Type B pancreatic cell (in vitro differentiated cells): Measurements from ENCODE around the gene GRK5. TPM values are rescaled to one million over a fixed set of nuclear protein-coding genes. Genes with fewer than 3 reads are reported as not detected.
A peak's percentile ranks its signal among the peaks of the same experiment; 100 is the strongest.

Experiments used
- DNase-seq: peaks from one replicate; pipeline ENCODE4 v3.0.0; 2021; ENCODE audit warnings: mixed read lengths; ENCODE audit not compliant: unreplicated experiment; ENCODE audit errors: extremely low spot score
- H3K27ac Mint-ChIP-seq: 2 replicates; pipeline ENCODE4 v1.8.0; 2021; ENCODE audit warnings: mild to moderate bottlenecking, mixed read lengths
- H3K27me3 Mint-ChIP-seq: 2 replicates; pipeline ENCODE4 v1.8.0; 2021; ENCODE audit warnings: mixed read lengths
- H3K36me3 Mint-ChIP-seq: 2 replicates; pipeline ENCODE4 v1.8.0; 2021; ENCODE audit warnings: mixed read lengths
- H3K4me1 Mint-ChIP-seq: one replicate; pipeline ENCODE4 v1.8.0; 2021; ENCODE audit warnings: mixed read lengths; ENCODE audit not compliant: unreplicated experiment
- H3K4me3 Mint-ChIP-seq: 2 replicates; pipeline ENCODE4 v1.8.0; 2021; ENCODE audit warnings: mild to moderate bottlenecking, mixed read lengths
- H3K9me3 Mint-ChIP-seq: 2 replicates; pipeline ENCODE4 v1.8.0; 2021; ENCODE audit warnings: mixed read lengths
- total RNA-seq: library from RNA; stranded (reverse); gene quantifications from 2 replicates; pipeline ENCODE4 v1.2.1, GENCODE V29; 2021; ENCODE audit warnings: low replicate concordance
- TF ChIP-seq, protein P1 (sequence below): fragments of 200-600 bp; sonication (generic); conservative IDR thresholded peaks from 2 replicates; pipeline ENCODE4 v1.5.0; 2021; ENCODE audit warnings: antibody characterized with exemption, mild to moderate bottlenecking

GRK5 gene
- total RNA-seq, 1 donor from 2014 or later, result 24.8 TPM

DNA sequence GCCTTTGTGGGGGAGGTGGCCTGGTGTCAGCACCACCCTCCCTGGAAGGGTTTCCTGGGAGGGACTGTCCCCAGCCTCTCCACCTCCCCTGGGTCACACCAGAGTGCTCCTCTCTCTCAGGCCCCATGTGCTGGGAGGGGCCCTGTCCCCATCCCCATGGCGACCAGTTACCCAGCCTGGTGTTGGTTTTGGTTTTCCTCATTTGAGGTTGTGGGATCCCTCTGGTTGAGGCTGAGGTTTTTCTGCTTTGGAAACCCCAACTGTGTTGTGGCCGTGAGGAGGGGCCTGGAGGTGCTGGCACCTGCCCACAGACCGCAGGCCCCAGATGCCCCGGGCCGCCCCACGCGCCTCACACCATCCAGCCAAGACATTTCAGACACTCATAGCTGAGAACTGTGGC is 106.3 kb downstream of the GRK5 start:
- Mint-ChIP-seq H3K27ac (no peak overlapping the region), H3K27me3 (no peaks in the 10 kb centered on the region), H3K36me3 (no peaks in the 10 kb centered on the region), H3K4me1 (peaks cover 47% of the 10 kb centered on the region), H3K9me3 (peaks cover 11% of the 10 kb centered on the region), H3K4me3 (no peak overlapping the region)
- TF ChIP-seq, protein P1, sequence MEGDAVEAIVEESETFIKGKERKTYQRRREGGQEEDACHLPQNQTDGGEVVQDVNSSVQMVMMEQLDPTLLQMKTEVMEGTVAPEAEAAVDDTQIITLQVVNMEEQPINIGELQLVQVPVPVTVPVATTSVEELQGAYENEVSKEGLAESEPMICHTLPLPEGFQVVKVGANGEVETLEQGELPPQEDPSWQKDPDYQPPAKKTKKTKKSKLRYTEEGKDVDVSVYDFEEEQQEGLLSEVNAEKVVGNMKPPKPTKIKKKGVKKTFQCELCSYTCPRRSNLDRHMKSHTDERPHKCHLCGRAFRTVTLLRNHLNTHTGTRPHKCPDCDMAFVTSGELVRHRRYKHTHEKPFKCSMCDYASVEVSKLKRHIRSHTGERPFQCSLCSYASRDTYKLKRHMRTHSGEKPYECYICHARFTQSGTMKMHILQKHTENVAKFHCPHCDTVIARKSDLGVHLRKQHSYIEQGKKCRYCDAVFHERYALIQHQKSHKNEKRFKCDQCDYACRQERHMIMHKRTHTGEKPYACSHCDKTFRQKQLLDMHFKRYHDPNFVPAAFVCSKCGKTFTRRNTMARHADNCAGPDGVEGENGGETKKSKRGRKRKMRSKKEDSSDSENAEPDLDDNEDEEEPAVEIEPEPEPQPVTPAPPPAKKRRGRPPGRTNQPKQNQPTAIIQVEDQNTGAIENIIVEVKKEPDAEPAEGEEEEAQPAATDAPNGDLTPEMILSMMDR, result no peak
- DNase-seq, result no peak

DNA sequence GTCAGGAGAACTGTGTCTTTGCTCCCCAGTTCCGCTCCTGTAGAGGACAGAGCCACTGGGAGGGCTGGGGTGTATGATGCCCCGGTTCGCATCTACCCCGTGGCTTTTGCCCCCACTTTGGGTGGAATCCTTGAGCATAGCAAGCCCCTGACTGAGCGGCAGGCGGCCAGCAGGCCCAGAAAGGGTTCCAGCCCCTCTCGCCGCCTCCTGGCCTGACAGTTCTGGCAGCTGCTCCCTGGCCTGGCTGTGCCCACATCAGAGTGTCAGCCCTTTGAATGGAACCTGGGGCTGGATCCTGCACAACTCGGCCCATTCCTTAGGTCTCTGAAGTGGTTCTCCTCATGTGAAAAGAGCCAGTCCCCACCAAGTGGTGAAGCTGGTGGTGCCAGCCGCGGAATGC is 106.7 kb downstream of the GRK5 start:
- H3K36me3 Mint-ChIP-seq, result no peaks in the 10 kb centered on the region
- H3K27me3 Mint-ChIP-seq, result no peaks in the 10 kb centered on the region
- H3K4me3 Mint-ChIP-seq, result no peak overlapping the region
- no peak for DNase-seq
- no peak overlapping the region for H3K27ac Mint-ChIP-seq
- peaks cover 11% of the 10 kb centered on the region for H3K9me3 Mint-ChIP-seq
- TF ChIP-seq, protein P1, result no peak
- peaks cover 52% of the 10 kb centered on the region for H3K4me1 Mint-ChIP-seq

DNA sequence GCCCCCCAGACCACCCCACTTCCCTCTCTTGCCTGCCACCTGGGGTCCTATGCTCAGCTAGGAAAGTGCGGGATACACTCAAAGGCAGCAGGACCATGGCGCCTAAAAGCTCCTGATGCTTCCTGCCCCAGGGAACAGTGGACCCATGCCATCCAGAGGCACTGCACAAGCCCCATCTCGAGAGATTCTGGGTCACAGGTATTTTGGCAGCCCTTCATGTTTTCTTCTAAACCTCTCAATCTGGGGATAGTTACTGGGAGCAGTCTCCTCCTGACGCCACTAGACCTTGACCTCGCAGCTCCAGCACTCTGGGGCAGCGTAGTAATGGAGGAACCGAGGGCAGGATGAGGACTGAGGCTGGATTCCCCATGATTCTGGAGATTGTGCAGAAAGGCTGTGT is 107.1 kb downstream of the GRK5 start:
- DNase-seq, result no peak
- H3K27ac Mint-ChIP-seq, result no peak overlapping the region
- peaks cover 56% of the 10 kb centered on the region for H3K4me1 Mint-ChIP-seq

DNA sequence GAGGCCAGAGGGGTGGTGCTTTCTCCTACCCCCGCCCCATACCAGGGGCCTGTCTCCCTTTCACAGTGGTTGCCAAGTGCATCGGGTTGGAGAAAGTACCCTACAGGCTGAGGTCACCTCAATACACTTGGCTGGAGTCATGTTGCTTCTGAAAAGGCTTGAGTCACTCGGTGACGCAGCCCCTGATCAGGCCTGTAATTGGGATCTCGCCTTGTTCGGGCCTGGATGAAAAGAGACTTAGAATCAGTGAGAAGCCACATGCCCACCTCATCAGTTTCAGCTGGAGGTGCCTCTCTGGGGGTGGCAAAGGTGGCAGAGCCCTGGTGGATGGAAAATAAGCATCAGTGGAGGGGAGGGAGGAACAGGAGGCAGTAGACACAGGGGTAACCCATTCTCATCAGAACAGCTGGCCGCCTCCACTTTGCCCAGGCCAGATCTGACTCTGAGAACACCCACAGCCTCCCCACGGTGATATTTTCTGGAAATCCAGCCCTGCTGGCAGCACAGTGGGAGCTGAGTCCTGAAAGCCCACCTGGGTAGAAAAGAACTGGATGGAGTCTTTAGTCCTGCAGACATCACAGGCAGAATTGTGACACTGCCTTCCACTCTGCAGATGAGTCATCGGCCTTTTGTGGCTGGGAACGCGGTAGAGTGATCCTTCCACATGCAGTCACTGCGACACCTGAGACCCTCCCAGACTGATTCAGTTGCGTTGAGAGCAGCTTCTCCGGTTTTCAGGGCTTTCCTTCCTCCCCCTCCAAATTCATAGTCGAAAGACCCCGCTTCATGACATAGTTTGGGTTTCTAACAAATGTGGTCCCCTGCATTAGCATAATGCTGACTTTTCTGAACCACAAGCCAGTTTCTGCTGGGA is 108.0 kb downstream of the GRK5 start:
- no peaks in the 10 kb centered on the region for H3K36me3 Mint-ChIP-seq
- H3K9me3 Mint-ChIP-seq, result peaks cover 11% of the 10 kb centered on the region
- no peak for DNase-seq
- TF ChIP-seq, protein P1, result no peak
- no peaks in the 10 kb centered on the region for H3K27me3 Mint-ChIP-seq
- peaks cover 56% of the 10 kb centered on the region for H3K4me1 Mint-ChIP-seq
- peak overlapping the region; percentile 67 for H3K27ac Mint-ChIP-seq
- H3K4me3 Mint-ChIP-seq, result no peak overlapping the region

More for the DNA sequence above, 107.1 kb downstream of the GRK5 start:
- Mint-ChIP-seq H3K36me3 (no peaks in the 10 kb centered on the region), H3K4me3 (no peak overlapping the region), H3K9me3 (peaks cover 11% of the 10 kb centered on the region), H3K27me3 (no peaks in the 10 kb centered on the region)
- TF ChIP-seq, protein P1, result no peak

DNA sequence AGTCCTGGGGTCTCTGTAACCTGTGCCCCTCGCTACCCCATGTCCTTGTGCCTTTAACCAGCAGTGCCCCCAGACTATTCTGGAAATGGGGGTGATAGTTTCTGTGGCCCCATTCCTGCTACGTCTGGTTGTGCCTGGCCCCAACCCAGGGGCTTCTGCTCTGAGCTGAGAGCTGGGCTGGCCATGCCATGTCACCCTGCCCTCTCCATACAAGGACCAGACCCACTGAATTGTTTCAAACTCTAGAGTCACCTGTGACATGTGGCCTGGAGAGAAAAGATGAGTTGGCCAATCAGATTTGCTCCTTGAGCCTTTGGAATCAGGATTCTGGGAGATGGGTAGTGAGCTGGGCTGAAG is 108.6 kb downstream of the GRK5 start:
- DNase-seq, result no peak
- Mint-ChIP-seq H3K4me3 (no peak overlapping the region), H3K4me1 (peaks cover 51% of the 10 kb centered on the region), H3K36me3 (peaks cover under 1% of the 10 kb centered on the region), H3K9me3 (peaks cover 11% of the 10 kb centered on the region), H3K27ac (no peak overlapping the region), H3K27me3 (no peaks in the 10 kb centered on the region)
- TF ChIP-seq, protein P1, result no peak
